Measurements from ENCODE around the gene MOB3A. TPM values are rescaled to one million over a fixed set of nuclear protein-coding genes. Genes with fewer than 3 reads are reported as not detected.

The MOB3A gene
- total and polyA plus RNA-seq, 2 of the 13 experiments (the other 11 are each of a cell fraction or from before 2014, with no cell fraction given): 3.5 to 17.8 TPM

DNA sequence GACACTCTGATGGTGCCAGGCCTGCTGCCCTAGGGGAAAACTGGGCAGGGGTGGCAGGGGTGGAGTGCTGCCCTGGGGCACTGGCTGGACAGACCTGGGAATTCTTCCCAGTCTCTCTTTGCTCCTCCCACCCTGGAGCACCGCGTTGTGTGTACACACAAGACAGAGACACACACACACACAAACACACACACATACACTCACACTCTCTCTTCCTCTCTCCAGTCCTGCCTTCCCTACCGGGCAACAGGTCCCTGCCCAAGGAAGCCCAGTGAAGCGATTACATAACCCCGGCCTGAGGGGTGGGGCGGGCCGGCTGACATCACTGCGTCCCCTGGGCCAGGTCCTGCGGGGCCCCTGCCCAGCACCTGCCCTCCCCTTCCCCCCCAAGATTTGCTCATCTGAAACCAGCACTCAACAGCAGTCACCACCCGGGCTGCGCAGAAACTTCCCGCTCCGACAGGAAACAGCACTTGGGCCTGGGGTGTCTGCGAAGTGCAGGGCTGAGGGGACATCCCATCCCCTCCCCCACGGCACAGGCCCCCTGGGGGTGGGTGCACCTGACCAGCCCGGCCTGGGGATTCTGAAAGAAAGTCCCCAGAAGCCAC is 46.3 kb downstream of the MOB3A start (continued):
- TF ChIP-seq, protein P1, sequence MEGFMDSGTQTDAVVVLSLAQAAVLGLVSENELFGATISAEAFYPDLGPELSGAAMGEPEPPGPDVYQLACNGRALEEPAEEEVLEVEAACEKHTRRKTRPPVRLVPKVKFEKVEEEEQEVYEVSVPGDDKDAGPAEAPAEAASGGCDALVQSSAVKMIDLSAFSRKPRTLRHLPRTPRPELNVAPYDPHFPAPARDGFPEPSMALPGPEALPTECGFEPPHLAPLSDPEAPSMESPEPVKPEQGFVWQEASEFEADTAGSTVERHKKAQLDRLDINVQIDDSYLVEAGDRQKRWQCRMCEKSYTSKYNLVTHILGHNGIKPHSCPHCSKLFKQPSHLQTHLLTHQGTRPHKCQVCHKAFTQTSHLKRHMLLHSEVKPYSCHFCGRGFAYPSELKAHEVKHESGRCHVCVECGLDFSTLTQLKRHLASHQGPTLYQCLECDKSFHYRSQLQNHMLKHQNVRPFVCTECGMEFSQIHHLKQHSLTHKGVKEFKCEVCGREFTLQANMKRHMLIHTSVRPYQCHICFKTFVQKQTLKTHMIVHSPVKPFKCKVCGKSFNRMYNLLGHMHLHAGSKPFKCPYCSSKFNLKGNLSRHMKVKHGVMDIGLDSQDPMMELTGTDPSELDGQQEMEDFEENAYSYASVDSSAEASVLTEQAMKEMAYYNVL (CRISPR knock-in tag; IDR thresholded peaks at IDR 0.05; ENCODE audit: borderline replicate concordance): no peak
- no peak for TF ChIP-seq TEAD3 (CRISPR knock-in tag; optimal IDR thresholded peaks at IDR 0.05; ENCODE audit: borderline replicate concordance)

DNA sequence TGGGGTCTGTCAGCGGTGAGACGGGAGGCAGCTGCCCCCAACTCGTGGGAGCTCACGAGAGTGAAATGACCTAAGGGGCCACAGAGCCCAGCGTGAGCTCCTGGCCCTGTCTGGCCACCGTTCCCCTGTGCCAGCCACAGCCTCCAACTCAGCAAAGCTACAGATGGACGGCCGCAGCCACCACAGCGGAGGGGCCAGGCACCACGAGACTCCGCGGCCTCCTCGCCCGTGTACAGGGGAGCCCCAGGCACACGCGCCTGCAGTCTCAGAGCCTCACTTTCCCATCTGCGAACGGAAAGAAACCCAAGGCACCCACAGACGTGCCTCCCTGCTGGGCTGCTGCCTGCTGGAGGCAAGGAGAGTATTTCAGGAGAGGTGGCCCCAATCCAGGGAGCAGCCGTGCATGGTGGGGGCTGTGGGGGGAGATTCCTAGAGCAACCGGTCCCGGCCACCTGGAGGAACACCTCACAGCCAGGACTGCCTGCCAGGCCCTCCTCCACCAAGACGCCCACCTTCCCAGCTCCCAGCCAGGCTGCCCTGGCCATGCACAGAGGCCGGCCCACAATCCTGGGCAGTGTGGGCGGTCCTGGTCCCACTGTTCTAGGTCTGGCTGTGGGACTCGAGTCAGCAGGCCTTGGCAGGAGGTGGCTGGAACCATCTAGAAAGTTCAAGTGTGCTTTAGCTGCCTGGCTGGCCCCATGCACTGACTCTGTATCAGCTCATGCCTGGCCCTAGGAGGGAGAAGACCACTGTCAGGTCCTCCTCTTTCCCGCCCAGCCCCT is 47.0 kb downstream of the MOB3A start:
- Histone ChIP-seq H3K9me3 (ENCODE audit: low read length) (no peaks in the 10 kb centered on the region), H3K4me2 (ENCODE audit: low read depth, low read length) (peak overlapping the region; percentile 88), H3K4me3 (replicated peaks in 1 of 3; ENCODE audit: insufficient read depth in 1 of 3, low read depth in 2 of 3, low read length in 3 of 3) (peak overlapping the region; percentile 92 to 94 (median 93)), H3K79me2 (ENCODE audit: insufficient read depth, low read length) (peaks cover 34% of the 10 kb centered on the region), H2AFZ (ENCODE audit: low read length) (no peak overlapping the region), H3K27ac (ENCODE audit: extremely low read length, insufficient read depth, low read length) (peak overlapping the region; percentile 63), H4K20me1 (ENCODE audit: insufficient read depth, low read length) (peaks cover 47% of the 10 kb centered on the region), H3K36me3 (replicated peaks in 1 of 2; ENCODE audit: control insufficient read depth in 1 of 2, insufficient read depth in 2 of 2, low read length in 2 of 2) (peaks cover 8 to 18% of the 10 kb centered on the region in 2 experiments), H3K27me3 (ENCODE audit: control insufficient read depth in 1 of 2, insufficient read depth in 2 of 2, low read length in 2 of 2) (no peaks in the 10 kb centered on the region), H3K9ac (ENCODE audit: insufficient read depth, low read depth, low read length) (peak overlapping the region; percentile 86), H3K4me1 (ENCODE audit: insufficient read depth, low read length) (peaks cover 62% of the 10 kb centered on the region)
- intact Hi-C loops (cut with micrococcal nuclease; ENCODE audit: unreplicated experiment): no loop called here
- ATAC-seq (peak; percentile 11), FAIRE-seq (no peak), DNase-seq (ENCODE audit: low spot score) (no peak)
- POLR2A ChIA-PET: interaction anchor here (0.8 to 2.4 kb wide), 7 partner anchors 10 to 33 kb away, joined by 4 to 26 read pairs (median 8); partner anchors contain the start of gene BTBD2
- CTCF ChIA-PET (ENCODE audit: low intra/inter-chr PET ratio, low total read pairs): no interaction called here
- in situ Hi-C loops (cut with HindIII; ENCODE audit: extremely low pct_ligation_motif_present, low pct_unique_long_range_greater_than_20kb): no loop called here
- no TSS peak for BruUV-seq (replicated peaks)
- 100% methylated on average over 1 of the region's 27 CpGs for WGBS (ENCODE audit: low lambda C conversion rate)
- peak; percentile 2 for TF ChIP-seq SKI (IDR thresholded peaks at IDR 0.05; ENCODE audit: partially characterized antibody)
- TF ChIP-seq AKAP8 (CRISPR knock-in tag; IDR thresholded peaks at IDR 0.05): peak; percentile 42; the same call in 1 of the 2 replicates
- TF ChIP-seq, protein P2, sequence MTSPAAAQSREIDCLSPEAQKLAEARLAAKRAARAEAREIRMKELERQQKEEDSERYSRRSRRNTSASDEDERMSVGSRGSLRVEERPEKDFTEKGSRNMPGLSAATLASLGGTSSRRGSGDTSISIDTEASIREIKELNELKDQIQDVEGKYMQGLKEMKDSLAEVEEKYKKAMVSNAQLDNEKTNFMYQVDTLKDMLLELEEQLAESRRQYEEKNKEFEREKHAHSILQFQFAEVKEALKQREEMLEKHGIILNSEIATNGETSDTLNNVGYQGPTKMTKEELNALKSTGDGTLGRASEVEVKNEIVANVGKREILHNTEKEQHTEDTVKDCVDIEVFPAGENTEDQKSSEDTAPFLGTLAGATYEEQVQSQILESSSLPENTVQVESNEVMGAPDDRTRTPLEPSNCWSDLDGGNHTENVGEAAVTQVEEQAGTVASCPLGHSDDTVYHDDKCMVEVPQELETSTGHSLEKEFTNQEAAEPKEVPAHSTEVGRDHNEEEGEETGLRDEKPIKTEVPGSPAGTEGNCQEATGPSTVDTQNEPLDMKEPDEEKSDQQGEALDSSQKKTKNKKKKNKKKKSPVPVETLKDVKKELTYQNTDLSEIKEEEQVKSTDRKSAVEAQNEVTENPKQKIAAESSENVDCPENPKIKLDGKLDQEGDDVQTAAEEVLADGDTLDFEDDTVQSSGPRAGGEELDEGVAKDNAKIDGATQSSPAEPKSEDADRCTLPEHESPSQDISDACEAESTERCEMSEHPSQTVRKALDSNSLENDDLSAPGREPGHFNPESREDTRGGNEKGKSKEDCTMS (CRISPR knock-in tag; conservative IDR thresholded peaks at IDR 0.05): no peak
- TF ChIP-seq, protein P3, sequence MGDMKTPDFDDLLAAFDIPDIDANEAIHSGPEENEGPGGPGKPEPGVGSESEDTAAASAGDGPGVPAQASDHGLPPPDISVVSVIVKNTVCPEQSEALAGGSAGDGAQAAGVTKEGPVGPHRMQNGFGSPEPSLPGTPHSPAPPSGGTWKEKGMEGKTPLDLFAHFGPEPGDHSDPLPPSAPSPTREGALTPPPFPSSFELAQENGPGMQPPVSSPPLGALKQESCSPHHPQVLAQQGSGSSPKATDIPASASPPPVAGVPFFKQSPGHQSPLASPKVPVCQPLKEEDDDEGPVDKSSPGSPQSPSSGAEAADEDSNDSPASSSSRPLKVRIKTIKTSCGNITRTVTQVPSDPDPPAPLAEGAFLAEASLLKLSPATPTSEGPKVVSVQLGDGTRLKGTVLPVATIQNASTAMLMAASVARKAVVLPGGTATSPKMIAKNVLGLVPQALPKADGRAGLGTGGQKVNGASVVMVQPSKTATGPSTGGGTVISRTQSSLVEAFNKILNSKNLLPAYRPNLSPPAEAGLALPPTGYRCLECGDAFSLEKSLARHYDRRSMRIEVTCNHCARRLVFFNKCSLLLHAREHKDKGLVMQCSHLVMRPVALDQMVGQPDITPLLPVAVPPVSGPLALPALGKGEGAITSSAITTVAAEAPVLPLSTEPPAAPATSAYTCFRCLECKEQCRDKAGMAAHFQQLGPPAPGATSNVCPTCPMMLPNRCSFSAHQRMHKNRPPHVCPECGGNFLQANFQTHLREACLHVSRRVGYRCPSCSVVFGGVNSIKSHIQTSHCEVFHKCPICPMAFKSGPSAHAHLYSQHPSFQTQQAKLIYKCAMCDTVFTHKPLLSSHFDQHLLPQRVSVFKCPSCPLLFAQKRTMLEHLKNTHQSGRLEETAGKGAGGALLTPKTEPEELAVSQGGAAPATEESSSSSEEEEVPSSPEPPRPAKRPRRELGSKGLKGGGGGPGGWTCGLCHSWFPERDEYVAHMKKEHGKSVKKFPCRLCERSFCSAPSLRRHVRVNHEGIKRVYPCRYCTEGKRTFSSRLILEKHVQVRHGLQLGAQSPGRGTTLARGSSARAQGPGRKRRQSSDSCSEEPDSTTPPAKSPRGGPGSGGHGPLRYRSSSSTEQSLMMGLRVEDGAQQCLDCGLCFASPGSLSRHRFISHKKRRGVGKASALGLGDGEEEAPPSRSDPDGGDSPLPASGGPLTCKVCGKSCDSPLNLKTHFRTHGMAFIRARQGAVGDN (CRISPR knock-in tag; IDR thresholded peaks at IDR 0.05): peak; percentile 55; the same call in 1 of the 2 replicates
- TF ChIP-seq ZBTB7B (CRISPR knock-in tag; IDR thresholded peaks at IDR 0.05): peak; percentile 56; the same call in 1 of the 2 replicates
- no peak for TF ChIP-seq DNMT3B (CRISPR knock-in tag; conservative IDR thresholded peaks at IDR 0.05)
- no peak for TF ChIP-seq ZNF235 (CRISPR knock-in tag; IDR thresholded peaks at IDR 0.05; ENCODE audit: borderline replicate concordance)

All from HepG2 (cell line).